ENCODE measurements around the gene PRELP.

Gene PRELP

GRCh38 chr1:203521074-203521794, 45.6 kb downstream of the PRELP start:
- no peak for DNase-seq (ENCODE audit: low read depth in 4 of 4, low spot score in 1 of 4)

GRCh38 chr1:203521812-203522211, 46.2 kb downstream of the PRELP start:
- DNase-seq (ENCODE audit: low read depth in 4 of 4, low spot score in 1 of 4) = no peak

- no peak for DNase-seq (ENCODE audit: low read depth in 4 of 4, low spot score in 1 of 4)
Measured at GRCh38 chr1:203522237-203522636, 46.6 kb downstream of the PRELP start.

GRCh38 chr1:203523667-203524066, 48.1 kb downstream of the PRELP start:
- DNase-seq (ENCODE audit: low read depth in 4 of 4, low spot score in 1 of 4) = no peak

GRCh38 chr1:203524152-203524551, 48.5 kb downstream of the PRELP start:
- no peak for DNase-seq (ENCODE audit: low read depth in 4 of 4, low spot score in 1 of 4)

GRCh38 chr1:203524824-203525223, 49.2 kb downstream of the PRELP start:
- DNase-seq (ENCODE audit: low read depth in 4 of 4, low spot score in 1 of 4) = no peak

- DNase-seq (ENCODE audit: low read depth in 4 of 4, low spot score in 1 of 4) = no peak
Measured at GRCh38 chr1:203525685-203526084, 50.1 kb downstream of the PRELP start.

- DNase-seq (ENCODE audit: low read depth in 4 of 4, low spot score in 1 of 4) = no peak
Measured at GRCh38 chr1:203526130-203526529, 50.5 kb downstream of the PRELP start.

GRCh38 chr1:203526572-203526971, 51.0 kb downstream of the PRELP start:
- no peak for DNase-seq (ENCODE audit: low read depth in 4 of 4, low spot score in 1 of 4)

- DNase-seq (ENCODE audit: low read depth in 4 of 4, low spot score in 1 of 4) = no peak
Measured at GRCh38 chr1:203527013-203527412, 51.4 kb downstream of the PRELP start.

GRCh38 chr1:203528063-203528462, 52.5 kb downstream of the PRELP start:
- DNase-seq (ENCODE audit: low read depth in 4 of 4, low spot score in 1 of 4) = no peak

- no peak for DNase-seq (ENCODE audit: low read depth in 4 of 4, low spot score in 1 of 4)
Measured at GRCh38 chr1:203528976-203529835, 53.6 kb downstream of the PRELP start.

- DNase-seq (ENCODE audit: low read depth in 4 of 4, low spot score in 1 of 4) = no peak
Measured at GRCh38 chr1:203531063-203531462, 55.5 kb downstream of the PRELP start.

GRCh38 chr1:203534012-203534411, 58.4 kb downstream of the PRELP start:
- DNase-seq (ENCODE audit: low read depth in 4 of 4, low spot score in 1 of 4) = no peak

- no peak for DNase-seq (ENCODE audit: low read depth in 4 of 4, low spot score in 1 of 4)
Measured at GRCh38 chr1:203534526-203534925, 58.9 kb downstream of the PRELP start.

GRCh38 chr1:203536575-203536974, 61.0 kb downstream of the PRELP start:
- no peak for DNase-seq (ENCODE audit: low read depth in 4 of 4, low spot score in 1 of 4)

GRCh38 chr1:203536980-203537455, 61.4 kb downstream of the PRELP start:
- DNase-seq (ENCODE audit: low read depth in 4 of 4, low spot score in 1 of 4) = no peak

GRCh38 chr1:203537806-203538464, 62.3 kb downstream of the PRELP start:
- no peak for DNase-seq (ENCODE audit: low read depth in 4 of 4, low spot score in 1 of 4)

GRCh38 chr1:203538726-203539125, 63.1 kb downstream of the PRELP start:
- no peak for DNase-seq (ENCODE audit: low read depth in 4 of 4, low spot score in 1 of 4)

- DNase-seq (ENCODE audit: low read depth in 4 of 4, low spot score in 1 of 4) = no peak
Measured at GRCh38 chr1:203539831-203540546, 64.4 kb downstream of the PRELP start.
